ENCODE measurements around the gene DNAJC11. TPM values are rescaled to one million over a fixed set of nuclear protein-coding genes. Genes with fewer than 3 reads are reported as not detected.

Gene DNAJC11
- total RNA-seq, 1 donor from 2014 or later = 17.9 TPM

GRCh38 chr1:6585841-6586240, 115.8 kb downstream of the DNAJC11 start:
- no peak for FAIRE-seq
- DNase-seq (ENCODE audit: low read depth) = no peak
- Histone ChIP-seq H3K4me3 (ENCODE audit: low read depth, low read length) (no peak overlapping the region), H3K36me3 (ENCODE audit: control insufficient read depth, insufficient read depth, low read length) (peaks cover 13% of the 10 kb centered on the region), H3K27me3 (ENCODE audit: control insufficient read depth, insufficient read depth, low read length) (no peaks in the 10 kb centered on the region)
- TF ChIP-seq, protein P1, sequence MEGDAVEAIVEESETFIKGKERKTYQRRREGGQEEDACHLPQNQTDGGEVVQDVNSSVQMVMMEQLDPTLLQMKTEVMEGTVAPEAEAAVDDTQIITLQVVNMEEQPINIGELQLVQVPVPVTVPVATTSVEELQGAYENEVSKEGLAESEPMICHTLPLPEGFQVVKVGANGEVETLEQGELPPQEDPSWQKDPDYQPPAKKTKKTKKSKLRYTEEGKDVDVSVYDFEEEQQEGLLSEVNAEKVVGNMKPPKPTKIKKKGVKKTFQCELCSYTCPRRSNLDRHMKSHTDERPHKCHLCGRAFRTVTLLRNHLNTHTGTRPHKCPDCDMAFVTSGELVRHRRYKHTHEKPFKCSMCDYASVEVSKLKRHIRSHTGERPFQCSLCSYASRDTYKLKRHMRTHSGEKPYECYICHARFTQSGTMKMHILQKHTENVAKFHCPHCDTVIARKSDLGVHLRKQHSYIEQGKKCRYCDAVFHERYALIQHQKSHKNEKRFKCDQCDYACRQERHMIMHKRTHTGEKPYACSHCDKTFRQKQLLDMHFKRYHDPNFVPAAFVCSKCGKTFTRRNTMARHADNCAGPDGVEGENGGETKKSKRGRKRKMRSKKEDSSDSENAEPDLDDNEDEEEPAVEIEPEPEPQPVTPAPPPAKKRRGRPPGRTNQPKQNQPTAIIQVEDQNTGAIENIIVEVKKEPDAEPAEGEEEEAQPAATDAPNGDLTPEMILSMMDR (IDR thresholded peaks at IDR 0.05; ENCODE audit: insufficient read depth, low read length, severe bottlenecking) = no peak

GRCh38 chr1:6585081-6585722, 116.4 kb downstream of the DNAJC11 start:
- no peak for FAIRE-seq

More at GRCh38 chr1:6585081-6585722, 116.4 kb downstream of the DNAJC11 start:
- Histone ChIP-seq H3K36me3 (ENCODE audit: control insufficient read depth, insufficient read depth, low read length) (peaks cover 13% of the 10 kb centered on the region), H3K27me3 (ENCODE audit: control insufficient read depth, insufficient read depth, low read length) (no peaks in the 10 kb centered on the region), H3K4me3 (ENCODE audit: low read depth, low read length) (no peak overlapping the region)
- TF ChIP-seq, protein P1 (IDR thresholded peaks at IDR 0.05; ENCODE audit: insufficient read depth, low read length, severe bottlenecking) = no peak
- no peak for DNase-seq (ENCODE audit: low read depth)

Other genes starting within 250 kb of the DNAJC11 start
- gene TNFRSF25, start 235.6 kb downstream of the DNAJC11 start, total RNA-seq = 20.5 and 30.3 TPM in 2 replicates
- gene PLEKHG5, start 210.1 kb downstream of the DNAJC11 start, total RNA-seq = 42.9 and 45.2 TPM in 2 replicates
- 12.3 and 14.2 TPM in 2 replicates for gene NOL9, start 147.3 kb downstream of the DNAJC11 start, total RNA-seq
- not detected in 2 replicates for gene TAS1R1, start 146.5 kb downstream of the DNAJC11 start, total RNA-seq
- 18.7 and 19.7 TPM in 2 replicates for gene ZBTB48, start 121.8 kb downstream of the DNAJC11 start, total RNA-seq
- gene KLHL21, start 98.9 kb downstream of the DNAJC11 start, total RNA-seq = 30.2 and 38.7 TPM in 2 replicates
- gene PHF13, start 88.1 kb downstream of the DNAJC11 start, total RNA-seq = 6.1 and 9.9 TPM in 2 replicates
- 24.0 and 26.6 TPM in 2 replicates for gene THAP3, start 76.9 kb downstream of the DNAJC11 start, total RNA-seq
- 62.3 and 68.2 TPM in 2 replicates for gene CAMTA1, start 83.6 kb upstream of the DNAJC11 start, total RNA-seq

All from bronchial epithelial cell (primary cell).